ENCODE measurements around the gene DDI1.

- no peak for TF ChIP-seq CTCF (IDR thresholded peaks at IDR 0.05)
- no peak for TF ChIP-seq POLR2A (IDR thresholded peaks at IDR 0.05)
Measured at GRCh38 chr11:103998826-103999508, 37.5 kb upstream of the DDI1 start.

Measured in breast epithelium (tissue), 3 donors.